Vagina (tissue), 2 donors: ENCODE measurements around the gene C10orf90.

ENCODE experiments used
- POLR2A ChIP-seq, 2 donors: fragments of 450-650 bp; IDR thresholded peaks; one replicate each; pipeline ENCODE4 v1.6.1; 2017; ENCODE audit warnings: antibody characterized with exemption in 2 of 2, mild to moderate bottlenecking in 2 of 2, moderate library complexity in 2 of 2
- POLR2AphosphoS5 ChIP-seq, 2 donors: sonication (generic); formaldehyde crosslinking; IDR thresholded peaks; one replicate each; pipeline ENCODE4 v1.9.0; 2017; ENCODE audit warnings: antibody characterized with exemption in 2 of 2, mild to moderate bottlenecking in 2 of 2, low read depth in 1 of 2; ENCODE audit not compliant: insufficient read depth in 1 of 2
- TF ChIP-seq, protein P1 (sequence below), 3 experiments: fragments of 450-650 bp in 2 of 3; fragments of 200-600 bp in 1 of 3; sonication (generic) in 1 of 3; IDR thresholded peaks; one replicate each; pipeline ENCODE4 v1.5.1; 2017 to 2019; ENCODE audit warnings: antibody characterized with exemption in 3 of 3, mild to moderate bottlenecking in 2 of 3, moderate library complexity in 2 of 3

- TF ChIP-seq, protein P1, sequence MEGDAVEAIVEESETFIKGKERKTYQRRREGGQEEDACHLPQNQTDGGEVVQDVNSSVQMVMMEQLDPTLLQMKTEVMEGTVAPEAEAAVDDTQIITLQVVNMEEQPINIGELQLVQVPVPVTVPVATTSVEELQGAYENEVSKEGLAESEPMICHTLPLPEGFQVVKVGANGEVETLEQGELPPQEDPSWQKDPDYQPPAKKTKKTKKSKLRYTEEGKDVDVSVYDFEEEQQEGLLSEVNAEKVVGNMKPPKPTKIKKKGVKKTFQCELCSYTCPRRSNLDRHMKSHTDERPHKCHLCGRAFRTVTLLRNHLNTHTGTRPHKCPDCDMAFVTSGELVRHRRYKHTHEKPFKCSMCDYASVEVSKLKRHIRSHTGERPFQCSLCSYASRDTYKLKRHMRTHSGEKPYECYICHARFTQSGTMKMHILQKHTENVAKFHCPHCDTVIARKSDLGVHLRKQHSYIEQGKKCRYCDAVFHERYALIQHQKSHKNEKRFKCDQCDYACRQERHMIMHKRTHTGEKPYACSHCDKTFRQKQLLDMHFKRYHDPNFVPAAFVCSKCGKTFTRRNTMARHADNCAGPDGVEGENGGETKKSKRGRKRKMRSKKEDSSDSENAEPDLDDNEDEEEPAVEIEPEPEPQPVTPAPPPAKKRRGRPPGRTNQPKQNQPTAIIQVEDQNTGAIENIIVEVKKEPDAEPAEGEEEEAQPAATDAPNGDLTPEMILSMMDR (IDR thresholded peaks at IDR 0.05), result no peak
- TF ChIP-seq POLR2A (IDR thresholded peaks at IDR 0.05), result no peak
- no peak for TF ChIP-seq POLR2AphosphoS5 (IDR thresholded peaks at IDR 0.05; ENCODE audit: insufficient read depth in 1 of 2, low read depth in 1 of 2)
Observed at GRCh38 chr10:126713594-126713993, 43.1 kb upstream of the C10orf90 start.
